H54 (cell line): ENCODE data around the gene DMTF1.
"Not testable (repeated sequence)": the region's sequence is repeated elsewhere in the genome, so short reads cannot be mapped to it uniquely, and the experiment has no call there.

ENCODE experiments used
- DNase-seq: peaks from one replicate; pipeline ENCODE4 v3.0.0; 2011; ENCODE audit warnings: low spot score, mixed read lengths; ENCODE audit not compliant: insufficient read length
- FAIRE-seq: peaks from 3 replicates; lab custom pipeline; 2011; peaks lifted over from hg19 to GRCh38; lab: Jason Lieb, UNC
- POLR2A ChIP-seq: IDR thresholded peaks from 2 replicates; pipeline ENCODE4 v1.6.1; 2011; ENCODE audit warnings: low read depth, mild to moderate bottlenecking, low read length

DMTF1 gene

GRCh38 chr7:87234949-87235348, 82.7 kb downstream of the DMTF1 start:
- FAIRE-seq (no peak), DNase-seq (no peak)
- TF ChIP-seq POLR2A, result no peak

DNA sequence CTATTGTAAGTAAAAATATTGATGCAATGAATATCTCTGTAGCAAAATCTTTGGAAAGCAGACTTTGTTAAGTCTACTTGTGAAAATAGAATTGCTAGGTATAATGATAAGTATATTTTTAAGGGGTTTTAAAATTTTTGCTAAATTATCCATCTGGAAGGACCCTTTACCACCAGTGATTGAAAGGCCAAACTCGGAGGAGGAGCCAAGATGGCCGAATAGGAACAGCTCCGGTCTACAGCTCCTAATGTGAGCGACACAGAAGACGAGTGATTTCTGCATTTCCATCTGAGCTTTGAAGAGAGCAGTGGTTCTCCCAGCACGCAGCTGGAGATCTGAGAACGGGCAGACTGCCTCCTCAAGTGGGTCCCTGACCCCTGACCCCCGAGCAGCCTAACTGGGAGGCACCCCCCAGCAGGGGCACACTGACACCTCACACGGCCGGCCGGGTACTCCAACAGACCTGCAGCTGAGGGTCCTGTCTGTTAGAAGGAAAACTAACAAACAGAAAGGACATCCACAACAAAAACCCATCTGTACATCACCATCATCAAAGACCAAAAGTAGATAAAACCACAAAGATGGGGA, 86.3 kb downstream of the DMTF1 start:
- DNase-seq, FAIRE-seq: not testable (repeated sequence)

GRCh38 chr7:87245671-87246070, 93.4 kb downstream of the DMTF1 start:
- not testable (repeated sequence) for DNase-seq, FAIRE-seq
